ENCODE results near the gene LAPTM5. TPM values are rescaled to one million over a fixed set of nuclear protein-coding genes. Genes with fewer than 3 reads are reported as not detected.

Gene LAPTM5, protein sequence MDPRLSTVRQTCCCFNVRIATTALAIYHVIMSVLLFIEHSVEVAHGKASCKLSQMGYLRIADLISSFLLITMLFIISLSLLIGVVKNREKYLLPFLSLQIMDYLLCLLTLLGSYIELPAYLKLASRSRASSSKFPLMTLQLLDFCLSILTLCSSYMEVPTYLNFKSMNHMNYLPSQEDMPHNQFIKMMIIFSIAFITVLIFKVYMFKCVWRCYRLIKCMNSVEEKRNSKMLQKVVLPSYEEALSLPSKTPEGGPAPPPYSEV
- 39.8 TPM for total RNA-seq

DNA sequence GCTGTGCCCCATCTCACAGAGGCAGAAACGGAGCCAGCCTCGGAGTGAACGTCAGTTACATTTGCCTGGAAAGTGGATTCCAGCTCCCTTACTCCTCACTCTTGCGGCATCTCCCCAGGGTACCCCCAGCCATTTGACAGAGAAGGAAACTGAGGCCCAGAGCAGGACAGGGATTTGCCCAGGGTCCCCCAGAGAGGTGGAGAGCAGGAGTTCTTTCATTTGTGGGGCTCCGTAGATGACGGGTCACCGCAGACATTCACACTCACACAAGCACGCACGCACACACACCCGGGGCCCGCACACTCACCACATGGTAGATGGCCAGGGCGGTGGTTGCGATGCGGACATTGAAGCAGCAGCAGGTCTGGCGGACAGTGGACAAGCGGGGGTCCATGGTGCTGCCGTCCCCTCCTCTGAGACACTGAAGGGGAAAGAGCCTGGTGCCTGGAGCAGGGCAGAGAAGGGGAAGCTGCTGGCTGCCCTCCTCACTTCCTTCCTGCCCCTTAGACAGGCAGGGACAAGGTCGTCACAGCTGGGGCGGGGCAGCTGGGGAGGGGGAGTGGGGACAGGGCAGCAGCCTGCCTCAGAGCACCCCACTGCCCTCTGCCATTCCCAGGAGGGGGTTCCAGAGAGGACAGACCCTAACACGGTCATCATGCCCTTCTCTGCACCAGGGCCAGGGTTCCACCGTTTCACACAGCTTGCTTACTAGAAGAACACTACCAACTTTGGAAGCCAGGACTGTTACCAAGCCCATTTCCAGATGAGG, at the start of gene LAPTM5:
Gene LAPTM5 (minus strand): TSS at position 423 of the 769 bp plus-strand sequence. CDS start 29 bp downstream, at position 394.
- no peaks in the 10 kb centered on the region for H3K4me1 ChIP-seq
- peak within 1 kb of the TSS; percentile 60 for H3K27ac ChIP-seq
- no peaks in the 10 kb centered on the region for H3K27me3 ChIP-seq
- no peaks in the 10 kb centered on the region for H3K36me3 ChIP-seq
- H3K9me3 ChIP-seq, result no peaks in the 10 kb centered on the region
- TF ChIP-seq POLR2A (IDR thresholded peaks at IDR 0.05) (no peak), CTCF (IDR thresholded peaks at IDR 0.05) (no peak), POLR2AphosphoS5 (IDR thresholded peaks at IDR 0.05; ENCODE audit: insufficient read depth in 1 of 2, low read depth in 1 of 2) (no peak)
- intact Hi-C loops (cut with DNase I), result loop anchor here (2.0 kb wide), 1 partner anchor 77 kb away; no protein-coding TSS in a partner anchor
- DNase-seq (ENCODE audit: extremely low spot score in 2 of 2), result no peak
- peak within 1 kb of the TSS; percentile 33 to 34 for H3K4me3 ChIP-seq

DNA sequence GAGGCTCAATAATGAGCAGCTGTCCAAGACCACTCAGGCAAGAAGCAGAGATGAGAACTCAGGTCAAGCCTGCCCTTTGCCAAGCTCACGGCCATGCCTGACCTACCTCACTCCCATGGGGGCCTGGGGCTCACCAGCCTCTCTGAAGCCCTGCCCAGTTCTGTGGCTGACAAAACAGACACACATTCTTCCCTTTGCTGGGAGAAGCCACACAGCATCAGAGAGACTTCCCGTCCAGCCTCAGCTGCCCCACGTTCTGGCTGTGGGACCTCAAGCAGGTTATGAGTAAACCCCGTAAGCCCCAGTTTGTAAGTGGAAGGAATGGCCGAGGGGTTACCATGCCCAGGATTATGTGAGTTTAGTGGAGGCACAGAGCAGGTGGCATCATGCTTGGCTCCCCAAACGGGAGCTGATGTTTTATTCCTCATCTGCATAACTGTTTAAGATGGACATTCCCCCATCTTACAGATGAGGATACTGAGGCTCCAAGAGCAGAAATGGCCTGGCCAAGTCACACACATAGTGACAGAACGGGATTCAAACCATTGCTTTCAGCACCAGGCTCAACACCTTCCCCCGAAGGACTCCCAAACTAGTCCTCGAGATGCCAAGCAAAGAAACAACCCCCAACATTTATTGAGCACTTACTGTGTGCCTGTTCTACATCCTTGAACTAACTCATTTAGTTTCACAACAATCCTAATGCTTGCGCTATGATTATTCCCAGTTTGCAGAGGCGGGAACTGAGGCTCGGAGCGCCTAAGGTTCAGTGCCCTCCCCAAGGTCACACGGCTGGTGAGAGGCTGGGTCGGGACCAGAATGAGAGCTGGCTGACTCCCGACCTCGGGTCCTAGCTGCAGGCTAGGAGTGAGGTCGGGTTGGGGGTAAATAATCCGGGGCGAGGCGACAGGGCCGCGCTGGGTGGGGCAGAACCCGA, 49.1 kb upstream of the LAPTM5 start:
- TF ChIP-seq POLR2A (IDR thresholded peaks at IDR 0.05), result no peak

DNA sequence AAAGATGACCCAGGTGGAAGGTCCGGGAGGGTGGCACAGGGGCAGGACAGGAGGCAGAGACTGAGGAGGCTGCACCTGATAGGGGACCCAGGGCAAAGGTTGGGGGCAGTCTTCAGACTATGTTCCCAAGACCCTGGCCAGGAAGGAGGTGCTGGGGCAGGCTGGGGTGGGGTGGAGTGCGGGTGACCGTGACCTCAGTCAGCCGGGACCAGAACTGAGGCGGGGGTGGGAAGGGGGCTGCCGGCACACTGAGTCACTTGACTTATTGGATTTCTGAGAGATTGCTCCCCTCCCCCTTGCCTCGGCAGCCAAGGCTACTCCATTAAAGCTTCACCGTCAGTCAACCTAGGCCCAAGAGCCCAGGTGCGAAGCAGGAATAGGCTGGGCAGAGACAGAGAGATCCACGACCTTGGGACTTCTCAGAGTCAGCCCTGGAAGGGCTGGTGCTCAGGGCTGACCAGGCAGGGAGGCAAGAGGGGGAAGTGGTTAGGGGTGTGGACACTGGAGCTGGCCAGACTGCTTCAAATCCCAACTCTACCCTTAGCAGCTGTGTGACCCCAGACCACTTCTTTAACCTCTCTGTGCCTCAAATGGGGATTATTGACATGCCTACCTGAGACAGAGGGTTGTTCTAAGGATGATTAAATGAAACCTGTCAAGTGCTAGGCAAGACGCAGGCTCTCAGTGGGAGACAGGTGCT, 47.9 kb upstream of the LAPTM5 start:
- TF ChIP-seq CTCF (IDR thresholded peaks at IDR 0.05), result no peak
- TF ChIP-seq POLR2AphosphoS5 (IDR thresholded peaks at IDR 0.05; ENCODE audit: insufficient read depth in 1 of 2, low read depth in 1 of 2), result no peak
- no peak for TF ChIP-seq POLR2A (IDR thresholded peaks at IDR 0.05)

More for the DNA sequence above, 49.1 kb upstream of the LAPTM5 start:
- Histone ChIP-seq H3K27ac (no peak overlapping the region), H3K27me3 (no peaks in the 10 kb centered on the region), H3K4me3 (no peak overlapping the region), H3K36me3 (no peaks in the 10 kb centered on the region), H3K4me1 (peaks cover 29% of the 10 kb centered on the region), H3K9me3 (no peaks in the 10 kb centered on the region)
- intact Hi-C loops (cut with DNase I), result no loop called here
- no peak for DNase-seq (ENCODE audit: extremely low spot score in 2 of 2)

DNA sequence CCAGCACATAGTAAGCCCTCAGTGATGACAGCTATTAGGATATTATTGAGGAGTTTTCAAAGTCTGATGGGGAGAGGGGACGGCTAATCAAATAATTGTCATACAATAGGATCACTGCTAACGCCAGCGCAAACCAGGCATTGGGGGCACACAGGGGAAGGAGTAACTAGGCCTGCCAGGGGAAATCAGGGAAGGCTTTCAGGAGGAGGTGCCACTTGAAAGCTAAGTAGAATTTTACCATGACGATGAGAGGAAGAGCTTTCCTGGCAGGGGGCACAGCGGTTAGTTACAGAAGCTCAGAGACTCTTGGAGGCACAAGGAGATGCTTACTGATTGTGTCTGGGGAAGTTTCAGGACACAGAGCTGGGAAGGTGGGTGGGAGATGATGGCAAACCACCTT, 47.2 kb upstream of the LAPTM5 start:
- TF ChIP-seq CTCF (IDR thresholded peaks at IDR 0.05), result no peak
- no peak for TF ChIP-seq POLR2A (IDR thresholded peaks at IDR 0.05)
- TF ChIP-seq POLR2AphosphoS5 (IDR thresholded peaks at IDR 0.05; ENCODE audit: insufficient read depth in 1 of 2, low read depth in 1 of 2), result no peak
- DNase-seq (ENCODE audit: extremely low spot score in 2 of 2), result no peak
- Histone ChIP-seq H3K4me3 (no peak overlapping the region), H3K9me3 (no peaks in the 10 kb centered on the region), H3K36me3 (no peaks in the 10 kb centered on the region), H3K27me3 (no peaks in the 10 kb centered on the region), H3K27ac (no peak overlapping the region), H3K4me1 (peaks cover 20% of the 10 kb centered on the region)
- intact Hi-C loops (cut with DNase I), result no loop called here

More for the DNA sequence above, 47.9 kb upstream of the LAPTM5 start:
- H3K4me1 ChIP-seq, result peaks cover 27% of the 10 kb centered on the region
- DNase-seq (ENCODE audit: extremely low spot score in 2 of 2), result no peak
- H3K4me3 ChIP-seq, result no peak overlapping the region
- no peaks in the 10 kb centered on the region for H3K9me3 ChIP-seq
- no peaks in the 10 kb centered on the region for H3K27me3 ChIP-seq
- intact Hi-C loops (cut with DNase I), result no loop called here
- no peak overlapping the region for H3K27ac ChIP-seq
- H3K36me3 ChIP-seq, result no peaks in the 10 kb centered on the region

DNA sequence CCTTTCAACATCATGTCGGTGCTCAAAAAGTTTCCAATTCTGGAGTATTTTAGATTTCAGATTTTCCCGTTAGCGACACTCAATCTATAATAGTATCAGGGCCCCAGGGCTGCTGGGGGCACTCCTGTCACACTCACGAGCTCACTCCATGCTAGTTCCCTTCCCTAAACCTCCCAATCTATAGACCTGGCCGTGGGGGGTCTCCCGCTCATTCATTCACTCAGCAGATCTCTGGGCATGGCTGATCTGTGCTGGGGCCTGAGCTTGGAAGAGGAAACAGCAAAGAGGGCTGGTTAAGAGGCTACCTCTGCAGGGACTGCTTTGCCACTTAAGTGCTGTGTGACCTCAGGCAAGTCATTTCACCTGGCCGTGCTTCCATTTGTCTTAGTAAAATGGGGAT, 46.8 kb upstream of the LAPTM5 start:
- Histone ChIP-seq H3K9me3 (no peaks in the 10 kb centered on the region), H3K4me3 (no peak overlapping the region), H3K4me1 (peaks cover 16% of the 10 kb centered on the region), H3K27me3 (no peaks in the 10 kb centered on the region), H3K36me3 (no peaks in the 10 kb centered on the region), H3K27ac (no peak overlapping the region)
- DNase-seq (ENCODE audit: extremely low spot score in 2 of 2), result no peak
- no peak for TF ChIP-seq CTCF (IDR thresholded peaks at IDR 0.05)
- no peak for TF ChIP-seq POLR2AphosphoS5 (IDR thresholded peaks at IDR 0.05; ENCODE audit: insufficient read depth in 1 of 2, low read depth in 1 of 2)
- no peak for TF ChIP-seq POLR2A (IDR thresholded peaks at IDR 0.05)
- intact Hi-C loops (cut with DNase I), result no loop called here

All from vagina (tissue), 2 donors.